ENCODE data around the gene CEP70.
"Not testable (repeated sequence)": the region's sequence is repeated elsewhere in the genome, so short reads cannot be mapped to it uniquely, and the experiment has no call there.

CEP70 gene

GRCh38 chr3:138468886-138469285, 125.2 kb downstream of the CEP70 start:
- peak; percentile 22 for DNase-seq (ENCODE audit: low spot score)

GRCh38 chr3:138468451-138468850, 125.6 kb downstream of the CEP70 start:
- no peak for DNase-seq (ENCODE audit: low spot score)

GRCh38 chr3:138467931-138468330, 126.1 kb downstream of the CEP70 start:
- no peak for DNase-seq (ENCODE audit: low spot score)

- DNase-seq (ENCODE audit: low spot score): no peak
Observed at GRCh38 chr3:138465925-138466324, 128.1 kb downstream of the CEP70 start.

- DNase-seq (ENCODE audit: low spot score): no peak
Observed at GRCh38 chr3:138465451-138465850, 128.6 kb downstream of the CEP70 start.

GRCh38 chr3:138464491-138464860, 129.6 kb downstream of the CEP70 start:
- no peak for DNase-seq (ENCODE audit: low spot score)

GRCh38 chr3:138463724-138464490, 130.2 kb downstream of the CEP70 start:
- no peak for DNase-seq (ENCODE audit: low spot score)

- DNase-seq (ENCODE audit: low spot score): no peak
Observed at GRCh38 chr3:138461896-138462295, 132.2 kb downstream of the CEP70 start.

- no peak for DNase-seq (ENCODE audit: low spot score)
Observed at GRCh38 chr3:138461246-138461645, 132.8 kb downstream of the CEP70 start.

- no peak for DNase-seq (ENCODE audit: low spot score)
Observed at GRCh38 chr3:138460536-138461205, 133.4 kb downstream of the CEP70 start.

- no peak for DNase-seq (ENCODE audit: low spot score)
Observed at GRCh38 chr3:138459619-138460535, 134.2 kb downstream of the CEP70 start.

- no peak for DNase-seq (ENCODE audit: low spot score)
Observed at GRCh38 chr3:138458774-138459499, 135.1 kb downstream of the CEP70 start.

- no peak for DNase-seq (ENCODE audit: low spot score)
Observed at GRCh38 chr3:138457863-138458735, 136.0 kb downstream of the CEP70 start.

GRCh38 chr3:138456961-138457862, 136.8 kb downstream of the CEP70 start:
- no peak for DNase-seq (ENCODE audit: low spot score)

GRCh38 chr3:138455801-138456716, 138.0 kb downstream of the CEP70 start:
- DNase-seq (ENCODE audit: low spot score): no peak

GRCh38 chr3:138453940-138454339, 140.1 kb downstream of the CEP70 start:
- DNase-seq (ENCODE audit: low spot score): not testable (repeated sequence)

GRCh38 chr3:138452436-138452835, 141.6 kb downstream of the CEP70 start:
- no peak for DNase-seq (ENCODE audit: low spot score)

GRCh38 chr3:138451595-138452162, 142.4 kb downstream of the CEP70 start:
- no peak for DNase-seq (ENCODE audit: low spot score)
